ENCODE measurements around the gene CHST12. TPM values are rescaled to one million over a fixed set of nuclear protein-coding genes. Genes with fewer than 3 reads are reported as not detected.
A peak's percentile ranks its signal among the peaks of the same experiment; 100 is the strongest.
"Not testable (repeated sequence)": the region's sequence is repeated elsewhere in the genome, so short reads cannot be mapped to it uniquely, and the experiment has no call there.

Gene CHST12
- total RNA-seq, 1 donor from 2014 or later: 27.3 TPM

GRCh38 chr7:2376351-2377154 is 26.9 kb upstream of the CHST12 start:
- peaks cover 8% of the 10 kb centered on the region for H3K27me3 Mint-ChIP-seq (ENCODE audit: unreplicated experiment)
- TF ChIP-seq CTCF (IDR thresholded peaks at IDR 0.05; ENCODE audit: partially characterized antibody, unreplicated experiment): no peak
- no peak for DNase-seq
- no peaks in the 10 kb centered on the region for H3K36me3 Mint-ChIP-seq (ENCODE audit: unreplicated experiment)
- H3K9me3 Mint-ChIP-seq (ENCODE audit: unreplicated experiment): peaks cover 6% of the 10 kb centered on the region
- H3K27ac Mint-ChIP-seq (ENCODE audit: unreplicated experiment): no peak overlapping the region
- no peaks in the 10 kb centered on the region for H3K4me1 Mint-ChIP-seq (ENCODE audit: low read depth, unreplicated experiment)
- no peak overlapping the region for H3K4me3 Mint-ChIP-seq (ENCODE audit: unreplicated experiment)

DNA sequence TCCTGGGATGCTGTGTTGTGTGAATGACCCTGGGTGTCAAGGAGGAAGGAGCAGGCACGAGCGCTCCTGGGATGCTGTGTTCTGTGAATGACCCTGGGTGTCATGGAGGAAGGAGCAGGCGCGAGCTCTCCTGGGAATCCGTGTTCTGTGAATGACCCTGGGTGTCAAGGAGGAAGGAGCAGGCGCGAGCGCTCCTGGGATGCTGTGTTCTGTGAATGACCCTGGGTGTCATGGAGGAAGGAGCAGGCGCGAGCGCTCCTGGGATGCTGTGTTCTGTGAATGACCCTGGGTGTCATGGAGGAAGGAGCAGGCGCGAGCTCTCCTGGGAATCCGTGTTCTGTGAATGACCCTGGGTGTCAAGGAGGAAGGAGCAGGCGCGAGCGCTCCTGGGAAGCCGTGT is 25.9 kb upstream of the CHST12 start:
- H3K27me3 Mint-ChIP-seq (ENCODE audit: unreplicated experiment); H3K4me3 Mint-ChIP-seq (ENCODE audit: unreplicated experiment); DNase-seq; H3K36me3 Mint-ChIP-seq (ENCODE audit: unreplicated experiment); H3K4me1 Mint-ChIP-seq (ENCODE audit: low read depth, unreplicated experiment); H3K9me3 Mint-ChIP-seq (ENCODE audit: unreplicated experiment); H3K27ac Mint-ChIP-seq (ENCODE audit: unreplicated experiment): not testable (repeated sequence)

DNA sequence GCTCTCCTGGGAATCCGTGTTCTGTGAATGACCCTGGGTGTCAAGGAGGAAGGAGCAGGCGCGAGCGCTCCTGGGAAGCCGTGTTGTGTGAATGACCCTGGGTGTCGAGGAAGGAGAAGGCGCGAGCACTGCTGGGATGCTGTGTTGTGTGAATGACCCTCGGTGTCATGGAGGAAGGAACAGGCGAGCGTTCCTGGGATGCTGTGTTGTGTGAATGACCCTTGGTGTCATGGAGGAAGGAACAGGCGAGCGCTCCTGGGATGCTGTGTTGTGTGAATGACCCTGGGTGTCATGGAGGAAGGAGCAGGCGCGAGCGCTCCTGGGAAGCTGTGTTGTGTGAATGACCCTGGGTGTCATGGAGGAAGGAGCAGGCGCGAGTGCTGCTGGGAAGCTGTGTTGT is 25.3 kb upstream of the CHST12 start:
- DNase-seq; H3K27ac Mint-ChIP-seq (ENCODE audit: unreplicated experiment); H3K9me3 Mint-ChIP-seq (ENCODE audit: unreplicated experiment); H3K4me3 Mint-ChIP-seq (ENCODE audit: unreplicated experiment); H3K4me1 Mint-ChIP-seq (ENCODE audit: low read depth, unreplicated experiment); H3K36me3 Mint-ChIP-seq (ENCODE audit: unreplicated experiment); H3K27me3 Mint-ChIP-seq (ENCODE audit: unreplicated experiment): not testable (repeated sequence)

- Mint-ChIP-seq H3K27me3 (ENCODE audit: unreplicated experiment) (peaks cover 8% of the 10 kb centered on the region), H3K36me3 (ENCODE audit: unreplicated experiment) (no peaks in the 10 kb centered on the region), H3K4me1 (ENCODE audit: low read depth, unreplicated experiment) (no peaks in the 10 kb centered on the region), H3K4me3 (ENCODE audit: unreplicated experiment) (no peak overlapping the region), H3K27ac (ENCODE audit: unreplicated experiment) (no peak overlapping the region), H3K9me3 (ENCODE audit: unreplicated experiment) (peaks cover 8% of the 10 kb centered on the region)
- no peak for TF ChIP-seq CTCF (IDR thresholded peaks at IDR 0.05; ENCODE audit: partially characterized antibody, unreplicated experiment)
- DNase-seq: no peak
Observed at GRCh38 chr7:2379161-2379560, 24.2 kb upstream of the CHST12 start.

DNA sequence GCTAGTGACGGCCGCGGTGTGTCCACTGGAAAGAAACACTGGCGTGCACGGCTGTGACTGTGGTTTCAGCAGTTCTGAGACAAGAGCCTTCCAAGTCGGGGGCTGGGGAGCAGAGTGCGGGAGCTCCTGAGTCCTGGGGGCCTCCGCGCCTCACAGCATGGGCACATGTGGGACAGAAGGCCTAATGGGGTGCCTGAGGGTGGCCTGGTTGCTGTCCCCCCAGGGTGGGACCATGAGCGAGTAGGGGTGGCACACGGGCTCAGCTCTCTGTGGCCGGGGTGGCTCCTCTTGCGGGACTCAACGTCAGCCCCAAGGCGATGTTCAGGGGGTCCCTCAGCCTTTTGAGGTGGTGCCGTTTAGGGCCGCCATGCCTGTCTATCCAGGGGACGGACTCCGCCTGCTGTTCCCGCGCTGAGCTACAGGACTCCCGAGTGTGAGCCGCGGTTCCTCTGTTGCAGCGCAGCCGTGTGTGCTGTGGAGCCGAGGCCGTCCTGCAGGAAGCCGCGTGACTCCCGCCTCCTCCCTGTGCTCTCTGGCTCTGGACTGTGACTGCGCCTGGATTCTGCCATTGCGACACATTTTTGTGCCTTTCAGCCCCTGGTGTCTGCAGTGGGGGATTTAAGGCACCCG is 23.5 kb upstream of the CHST12 start:
- H3K27ac Mint-ChIP-seq (ENCODE audit: unreplicated experiment): peak overlapping the region; percentile 38
- H3K9me3 Mint-ChIP-seq (ENCODE audit: unreplicated experiment): peaks cover 8% of the 10 kb centered on the region
- DNase-seq: no peak
- no peak overlapping the region for H3K4me3 Mint-ChIP-seq (ENCODE audit: unreplicated experiment)
- peaks cover 8% of the 10 kb centered on the region for H3K27me3 Mint-ChIP-seq (ENCODE audit: unreplicated experiment)
- no peaks in the 10 kb centered on the region for H3K4me1 Mint-ChIP-seq (ENCODE audit: low read depth, unreplicated experiment)
- H3K36me3 Mint-ChIP-seq (ENCODE audit: unreplicated experiment): no peaks in the 10 kb centered on the region
- no peak for TF ChIP-seq CTCF (IDR thresholded peaks at IDR 0.05; ENCODE audit: partially characterized antibody, unreplicated experiment)

DNA sequence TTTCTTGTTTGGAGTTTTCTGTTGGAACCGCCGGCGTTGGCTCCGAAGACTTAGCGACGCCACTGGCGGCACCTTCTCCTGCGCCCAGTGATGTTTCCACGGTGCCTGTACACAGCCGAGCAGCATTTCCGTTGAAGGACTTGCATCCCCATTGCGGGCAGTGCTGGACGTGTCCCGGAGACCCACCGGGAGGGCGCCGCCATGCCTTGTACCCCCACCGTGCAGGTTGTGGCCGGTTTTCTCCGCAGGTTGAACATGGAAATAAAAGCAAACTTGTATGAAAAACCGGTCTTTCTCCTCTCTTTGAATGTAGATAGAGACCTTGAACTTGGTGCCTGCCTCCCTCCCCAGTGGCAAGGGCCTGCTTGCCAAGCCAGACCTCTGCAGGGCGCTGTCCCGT is 22.9 kb upstream of the CHST12 start:
- H3K9me3 Mint-ChIP-seq (ENCODE audit: unreplicated experiment): peaks cover 8% of the 10 kb centered on the region
- no peaks in the 10 kb centered on the region for H3K36me3 Mint-ChIP-seq (ENCODE audit: unreplicated experiment)
- peak overlapping the region; percentile 38 for H3K27ac Mint-ChIP-seq (ENCODE audit: unreplicated experiment)
- peaks cover 8% of the 10 kb centered on the region for H3K27me3 Mint-ChIP-seq (ENCODE audit: unreplicated experiment)
- TF ChIP-seq CTCF (IDR thresholded peaks at IDR 0.05; ENCODE audit: partially characterized antibody, unreplicated experiment): no peak
- DNase-seq: no peak
- no peak overlapping the region for H3K4me3 Mint-ChIP-seq (ENCODE audit: unreplicated experiment)
- H3K4me1 Mint-ChIP-seq (ENCODE audit: low read depth, unreplicated experiment): no peaks in the 10 kb centered on the region

Measured in glutamatergic neuron (in vitro differentiated cells).